KMS-11 (cell line): ENCODE results near the gene RNF133.

Source experiments
- H2AFZ ChIP-seq: fragments of 200-600 bp; sonication (generic); 2 replicates; pipeline ENCODE4 v1.6.1; 2016; ENCODE audit warnings: antibody characterized with exemption, mixed run types, low read depth
- H3K27ac ChIP-seq: fragments of 200-600 bp; sonication (generic); 2 replicates; pipeline ENCODE4 v1.6.1; 2016; ENCODE audit warnings: mild to moderate bottlenecking, mixed run types
- H3K27me3 ChIP-seq: fragments of 200-600 bp; sonication (generic); 2 replicates; pipeline ENCODE4 v1.6.1; 2017; ENCODE audit warnings: mild to moderate bottlenecking, low read depth, mixed run types, moderate library complexity; ENCODE audit not compliant: insufficient read depth
- H3K36me3 ChIP-seq: fragments of 200-600 bp; sonication (generic); 2 replicates; pipeline ENCODE4 v1.6.1; 2017; ENCODE audit warnings: mild to moderate bottlenecking, mixed run types; ENCODE audit not compliant: insufficient read depth
- H3K4me1 ChIP-seq: fragments of 200-600 bp; sonication (generic); 2 replicates; pipeline ENCODE4 v1.6.1; 2016; ENCODE audit warnings: mild to moderate bottlenecking, low read depth, mixed run types; ENCODE audit not compliant: poor library complexity, severe bottlenecking
- H3K4me2 ChIP-seq: fragments of 200-600 bp; sonication (generic); 2 replicates; pipeline ENCODE4 v1.7.0; 2016; ENCODE audit warnings: mild to moderate bottlenecking, mixed run types
- H3K4me3 ChIP-seq: fragments of 200-600 bp; sonication (generic); IDR thresholded peaks from 2 replicates; pipeline ENCODE4 v1.6.1; 2017; ENCODE audit warnings: low read depth, low read length, mixed read lengths; ENCODE audit not compliant: insufficient read depth
- H3K79me2 ChIP-seq: fragments of 200-600 bp; sonication (generic); 2 replicates; pipeline ENCODE4 v1.6.1; 2016; ENCODE audit warnings: low read depth, mixed run types; ENCODE audit not compliant: insufficient read depth
- H3K9ac ChIP-seq: fragments of 200-600 bp; sonication (generic); 2 replicates; pipeline ENCODE4 v1.6.1; 2016; ENCODE audit warnings: mild to moderate bottlenecking, mixed run types
- H4K20me1 ChIP-seq: fragments of 200-600 bp; sonication (generic); 2 replicates; pipeline ENCODE4 v1.6.1; 2016; ENCODE audit warnings: mild to moderate bottlenecking, mixed run types; ENCODE audit not compliant: insufficient read depth
- TF ChIP-seq, protein P1 (sequence below): fragments of 200-600 bp; sonication (generic); conservative IDR thresholded peaks from 2 replicates; pipeline ENCODE4 v1.6.1; 2017; ENCODE audit warnings: low read depth, mild to moderate bottlenecking, antibody characterized with exemption, low read length, moderate library complexity, mixed read lengths

RNF133 gene

DNA sequence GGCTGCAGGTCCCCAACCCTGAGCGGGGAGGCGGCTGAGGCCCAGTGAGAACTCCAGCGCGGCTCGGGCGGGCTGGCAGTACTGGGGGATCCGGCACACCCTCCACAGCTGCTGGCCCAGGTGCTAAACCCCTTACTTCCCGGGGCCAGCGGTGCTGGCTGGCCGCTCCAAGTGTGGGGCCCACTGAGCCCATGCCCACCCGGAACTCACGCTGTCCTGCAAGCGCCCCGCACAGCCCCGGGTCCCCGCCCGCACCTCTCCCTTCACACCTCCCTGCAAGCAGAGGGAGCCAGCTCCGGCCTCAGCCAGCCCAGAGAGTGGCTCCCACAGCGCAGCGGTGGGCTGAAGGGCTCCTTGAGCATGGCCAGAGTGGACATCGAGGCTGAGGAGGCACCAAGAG lies 25.0 kb downstream of the RNF133 start:
- TF ChIP-seq, protein P1, sequence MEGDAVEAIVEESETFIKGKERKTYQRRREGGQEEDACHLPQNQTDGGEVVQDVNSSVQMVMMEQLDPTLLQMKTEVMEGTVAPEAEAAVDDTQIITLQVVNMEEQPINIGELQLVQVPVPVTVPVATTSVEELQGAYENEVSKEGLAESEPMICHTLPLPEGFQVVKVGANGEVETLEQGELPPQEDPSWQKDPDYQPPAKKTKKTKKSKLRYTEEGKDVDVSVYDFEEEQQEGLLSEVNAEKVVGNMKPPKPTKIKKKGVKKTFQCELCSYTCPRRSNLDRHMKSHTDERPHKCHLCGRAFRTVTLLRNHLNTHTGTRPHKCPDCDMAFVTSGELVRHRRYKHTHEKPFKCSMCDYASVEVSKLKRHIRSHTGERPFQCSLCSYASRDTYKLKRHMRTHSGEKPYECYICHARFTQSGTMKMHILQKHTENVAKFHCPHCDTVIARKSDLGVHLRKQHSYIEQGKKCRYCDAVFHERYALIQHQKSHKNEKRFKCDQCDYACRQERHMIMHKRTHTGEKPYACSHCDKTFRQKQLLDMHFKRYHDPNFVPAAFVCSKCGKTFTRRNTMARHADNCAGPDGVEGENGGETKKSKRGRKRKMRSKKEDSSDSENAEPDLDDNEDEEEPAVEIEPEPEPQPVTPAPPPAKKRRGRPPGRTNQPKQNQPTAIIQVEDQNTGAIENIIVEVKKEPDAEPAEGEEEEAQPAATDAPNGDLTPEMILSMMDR: no peak
- no peak overlapping the region for H3K4me2 ChIP-seq
- H4K20me1 ChIP-seq: no peaks in the 10 kb centered on the region
- H3K4me1 ChIP-seq: no peaks in the 10 kb centered on the region
- no peaks in the 10 kb centered on the region for H3K27me3 ChIP-seq
- no peak overlapping the region for H3K27ac ChIP-seq
- H3K79me2 ChIP-seq: no peaks in the 10 kb centered on the region
- H2AFZ ChIP-seq: no peak overlapping the region
- no peaks in the 10 kb centered on the region for H3K36me3 ChIP-seq
- no peak overlapping the region for H3K4me3 ChIP-seq
- H3K9ac ChIP-seq: no peak overlapping the region

DNA sequence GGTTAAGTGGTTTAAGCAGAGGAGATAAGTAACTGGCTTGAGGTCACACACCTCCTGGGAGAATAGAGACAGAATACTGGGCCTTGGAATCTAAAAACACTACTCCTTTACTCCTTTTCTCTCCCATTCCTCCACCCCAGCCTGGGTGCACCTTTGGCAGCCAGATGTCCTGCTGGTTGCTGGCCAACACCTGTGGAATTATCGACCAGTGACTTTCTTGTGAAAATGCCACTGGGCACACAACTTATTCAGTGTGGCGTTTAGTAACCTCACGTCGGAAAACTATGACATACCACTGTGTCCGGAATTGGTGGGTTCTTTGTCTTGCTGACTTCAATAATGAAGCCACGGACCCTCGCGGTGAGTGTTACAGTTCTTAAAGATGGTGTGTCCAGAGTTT lies 26.4 kb downstream of the RNF133 start:
- Histone ChIP-seq H3K27me3 (no peaks in the 10 kb centered on the region), H3K9ac (no peak overlapping the region), H3K79me2 (no peaks in the 10 kb centered on the region), H3K4me3 (no peak overlapping the region), H3K4me2 (no peak overlapping the region), H3K4me1 (no peaks in the 10 kb centered on the region), H3K27ac (no peak overlapping the region), H3K36me3 (no peaks in the 10 kb centered on the region), H2AFZ (no peak overlapping the region), H4K20me1 (no peaks in the 10 kb centered on the region)
- TF ChIP-seq, protein P1: no peak

DNA sequence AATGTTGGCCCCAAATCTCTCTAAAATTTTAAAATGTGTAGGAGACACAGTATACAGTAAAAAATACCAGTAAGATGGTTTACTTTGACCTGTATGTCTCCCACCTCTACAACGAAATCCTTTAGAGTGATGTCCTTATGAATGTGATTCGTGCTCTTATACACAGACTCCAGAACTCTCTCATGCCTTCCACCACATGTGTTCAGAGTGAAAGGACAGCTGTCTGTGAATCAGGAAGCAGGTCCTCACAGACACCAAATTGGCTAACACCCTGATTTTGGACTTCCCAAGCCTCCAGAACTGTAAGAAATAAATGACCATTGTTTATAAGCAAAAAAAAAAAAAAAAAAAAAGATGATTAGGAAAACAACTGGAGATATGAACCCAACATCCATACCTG lies 35.2 kb downstream of the RNF133 start:
- Histone ChIP-seq H3K79me2 (no peaks in the 10 kb centered on the region), H3K4me2 (no peak overlapping the region), H3K27ac (no peak overlapping the region), H2AFZ (no peak overlapping the region), H3K27me3 (no peaks in the 10 kb centered on the region), H3K9ac (no peak overlapping the region), H3K4me1 (no peaks in the 10 kb centered on the region), H3K4me3 (no peak overlapping the region), H3K36me3 (no peaks in the 10 kb centered on the region), H4K20me1 (no peaks in the 10 kb centered on the region)
- TF ChIP-seq, protein P1: no peak

DNA sequence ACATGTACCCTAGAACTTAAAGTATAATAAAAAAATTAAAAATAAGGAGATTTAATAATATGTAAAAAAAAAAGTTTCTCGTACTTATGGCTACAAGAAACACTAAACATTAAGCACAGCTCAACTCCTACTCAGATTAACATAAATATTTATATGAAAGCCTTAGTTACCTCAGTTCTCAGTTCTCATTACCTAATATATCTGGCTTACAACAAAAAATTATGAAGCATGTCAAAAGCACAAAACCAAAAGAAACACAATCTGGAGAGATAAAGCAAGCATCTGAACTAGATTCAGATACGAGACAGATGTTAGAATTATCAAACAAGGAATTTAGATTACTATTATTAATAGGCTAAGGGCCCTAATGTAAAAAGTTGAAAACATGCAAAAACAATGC lies 40.1 kb downstream of the RNF133 start:
- Histone ChIP-seq H3K79me2 (no peaks in the 10 kb centered on the region), H3K4me3 (no peak overlapping the region), H3K4me2 (no peak overlapping the region), H2AFZ (no peak overlapping the region), H3K9ac (no peak overlapping the region), H3K36me3 (no peaks in the 10 kb centered on the region), H3K4me1 (no peaks in the 10 kb centered on the region), H3K27ac (no peak overlapping the region), H3K27me3 (no peaks in the 10 kb centered on the region), H4K20me1 (no peaks in the 10 kb centered on the region)
- TF ChIP-seq, protein P1: no peak
